Omental fat pad (tissue), 4 donors: ENCODE measurements around the gene NLGN1. TPM values are rescaled to one million over a fixed set of nuclear protein-coding genes. Genes with fewer than 3 reads are reported as not detected.

Source experiments
- ATAC-seq: fragments of 150-250 bp; one replicate; pipeline ENCODE4 v1.9.1; 2016; ENCODE audit warnings: mild to moderate bottlenecking, moderate library complexity; ENCODE audit not compliant: low FRiP score
- DNase-seq: peaks from one replicate; pipeline ENCODE4 v3.0.0-alpha.2; 2019; ENCODE audit warnings: low spot score
- CTCF ChIP-seq, 3 donors: fragments of 450-650 bp; IDR thresholded peaks; one replicate each; pipeline ENCODE4 v1.5.1; 2016 to 2017; ENCODE audit warnings: antibody characterized with exemption in 3 of 3, mild to moderate bottlenecking in 3 of 3, moderate library complexity in 2 of 3
- total RNA-seq, 4 donors: library from RNA; depleted of rRNA; stranded (reverse); fragments of >200 nt; gene quantifications; one replicate each; pipeline ENCODE4 v1.1.0, GENCODE V29; 2016

NLGN1 gene
- total RNA-seq, 4 donors from 2014 or later = 5.3 to 17.4 (median 12.5) TPM

GRCh38 chr3:173976281-173976680 lies 578.7 kb downstream of the NLGN1 start:
- TF ChIP-seq CTCF (IDR thresholded peaks at IDR 0.05) = no peak
- ATAC-seq = no peak
- DNase-seq = no peak

- TF ChIP-seq CTCF (IDR thresholded peaks at IDR 0.05) = no peak
- no peak for DNase-seq
- no peak for ATAC-seq
Measured at GRCh38 chr3:173977747-173978146, 580.2 kb downstream of the NLGN1 start.

GRCh38 chr3:173983343-173983742 lies 585.8 kb downstream of the NLGN1 start:
- ATAC-seq = no peak
- no peak for DNase-seq
- no peak for TF ChIP-seq CTCF (IDR thresholded peaks at IDR 0.05)

- DNase-seq = no peak
- no peak for ATAC-seq
- no peak for TF ChIP-seq CTCF (IDR thresholded peaks at IDR 0.05)
Measured at GRCh38 chr3:173986861-173987410, 589.4 kb downstream of the NLGN1 start.

- DNase-seq (no peak), ATAC-seq (no peak)
- TF ChIP-seq CTCF (IDR thresholded peaks at IDR 0.05) = no peak
Measured at GRCh38 chr3:173988909-173989308, 591.4 kb downstream of the NLGN1 start.

GRCh38 chr3:173992416-173992815 lies 594.9 kb downstream of the NLGN1 start:
- ATAC-seq (no peak), DNase-seq (no peak)
- TF ChIP-seq CTCF (IDR thresholded peaks at IDR 0.05) = no peak

GRCh38 chr3:173993299-173993698 lies 595.8 kb downstream of the NLGN1 start:
- TF ChIP-seq CTCF (IDR thresholded peaks at IDR 0.05) = no peak
- no peak for ATAC-seq

More at GRCh38 chr3:173993299-173993698, 595.8 kb downstream of the NLGN1 start:
- DNase-seq = no peak
